Measurements from ENCODE around the gene IKBIP.

GRCh38 chr12:98644433-98644711 is 216 bp downstream of the IKBIP start:
- TF ChIP-seq POLR2A (IDR thresholded peaks at IDR 0.05; ENCODE audit: low read depth) (no peak), CTCF (IDR thresholded peaks at IDR 0.05) (no peak), POLR2AphosphoS5 (IDR thresholded peaks at IDR 0.05) (no peak), EP300 (IDR thresholded peaks at IDR 0.05) (no peak)
